H1 (cell line): Measurements from ENCODE around the gene FAM174A. TPM values are rescaled to one million over a fixed set of nuclear protein-coding genes. Genes with fewer than 3 reads are reported as not detected.

Experiments
- CTCF ChIA-PET: fragments of 300-600 bp; sonication (Branson Sonifier 250); formaldehyde crosslinking; loops from one replicate; lab custom pipeline; 2021; ENCODE audit not compliant: partially characterized antibody; lab: Charles Lee
- POLR2A ChIA-PET: fragments of 300-600 bp; sonication (Branson Sonifier 250); formaldehyde crosslinking; loops from one replicate; lab custom pipeline; 2021; ENCODE audit warnings: inconsistent platforms; ENCODE audit not compliant: partially characterized antibody; lab: Charles Lee
- DNase-seq, 2 experiments: peaks; one replicate each; pipeline versions ENCODE4 v3.0.0 to v3.0.0-alpha.2; 2010 to 2022; ENCODE audit warnings: low spot score in 2 of 2, low read depth in 1 of 2, mixed read lengths in 1 of 2
- FAIRE-seq: peaks from 2 replicates; lab custom pipeline; 2011; peaks lifted over from hg19 to GRCh38; lab: Jason Lieb, UNC
- H2AFZ ChIP-seq: 2 replicates; pipeline ENCODE4 v1.8.1; 2012; ENCODE audit warnings: low read length, inconsistent platforms
- H2AK5ac ChIP-seq: 2 replicates; pipeline ENCODE4 v1.6.1; 2013; ENCODE audit warnings: low read depth, low read length
- H2BK120ac ChIP-seq: replicated peaks from 2 replicates; pipeline ENCODE3; 2013; ENCODE audit warnings: low read depth, low read length, inconsistent platforms
- H2BK12ac ChIP-seq: 2 replicates; pipeline ENCODE4 v1.6.1; 2013; ENCODE audit warnings: low read depth, low read length
- H2BK15ac ChIP-seq: 2 replicates; pipeline ENCODE4 v1.6.1; 2013; ENCODE audit warnings: low read length
- H2BK20ac ChIP-seq: 2 replicates; pipeline ENCODE4 v1.6.1; 2013; ENCODE audit warnings: low read length
- H2BK5ac ChIP-seq: 2 replicates; pipeline ENCODE4 v1.6.1; 2013; ENCODE audit warnings: low read depth, low read length
- H3K14ac ChIP-seq: 2 replicates; pipeline ENCODE4 v1.6.1; 2013; ENCODE audit warnings: inconsistent platforms; ENCODE audit not compliant: insufficient read length
- H3K18ac ChIP-seq: 2 replicates; pipeline ENCODE4 v1.6.1; 2013; ENCODE audit warnings: low read length; ENCODE audit errors: extremely low read depth
- H3K23ac ChIP-seq: 2 replicates; pipeline ENCODE4 v1.6.1; 2013; ENCODE audit warnings: inconsistent platforms; ENCODE audit not compliant: insufficient read length
- H3K23me2 ChIP-seq: 2 replicates; pipeline ENCODE4 v1.6.1; 2013; ENCODE audit warnings: low read depth, low read length
- H3K27ac ChIP-seq: 2 replicates; pipeline ENCODE4 v1.6.1; 2011; ENCODE audit warnings: low read depth, low read length, inconsistent platforms
- H3K27me3 ChIP-seq, 4 experiments: replicated peaks in 1 of 4; 1 replicate in 1 of 4; 2 replicates in 3 of 4; pipeline versions ENCODE4 v1.6.1 to v1.8.1; 2011 to 2013; ENCODE audit warnings: low read length in 3 of 4, mild to moderate bottlenecking in 3 of 4, inconsistent platforms in 2 of 4, mixed read lengths in 2 of 4, moderate library complexity in 1 of 4; ENCODE audit not compliant: control insufficient read depth in 3 of 4, insufficient read depth in 3 of 4; ENCODE audit errors: extremely low read depth in 1 of 4
- H3K36me3 ChIP-seq, 4 experiments: 2 replicates each; pipeline versions ENCODE4 v1.6.1 to v1.8.1; 2011 to 2013; ENCODE audit warnings: mild to moderate bottlenecking in 4 of 4, low read length in 3 of 4, moderate library complexity in 2 of 4, control low read depth in 1 of 4, inconsistent platforms in 1 of 4; ENCODE audit not compliant: insufficient read depth in 4 of 4, control insufficient read depth in 2 of 4
- H3K4ac ChIP-seq: replicated peaks from 2 replicates; pipeline ENCODE3; 2013; ENCODE audit warnings: low read length, low read depth, mixed read lengths, inconsistent platforms; ENCODE audit not compliant: insufficient read length
- H3K4me1 ChIP-seq, 4 experiments: replicated peaks in 1 of 4; 1 replicate in 1 of 4; 2 replicates in 3 of 4; pipeline versions ENCODE4 v1.6.1 to v1.8.1; 2011 to 2013; ENCODE audit warnings: low read length in 3 of 4, inconsistent platforms in 2 of 4, mixed read lengths in 1 of 4; ENCODE audit not compliant: insufficient read depth in 4 of 4, control insufficient read depth in 3 of 4
- H3K4me2 ChIP-seq, 2 experiments: 2 replicates each; pipeline versions ENCODE4 v1.6.1 to v1.8.1; 2011 to 2013; ENCODE audit warnings: low read depth in 2 of 2, low read length in 2 of 2, control low read depth in 1 of 2, inconsistent platforms in 1 of 2, mild to moderate bottlenecking in 1 of 2; ENCODE audit not compliant: insufficient read depth in 1 of 2
- H3K4me3 ChIP-seq, 4 experiments: fragments of 200-600, 300-600 bp in 1 of 4; sonication (generic), shearing (Covaris generic), sonication (Bioruptor Twin) in 1 of 4; 2 replicates each; pipeline versions ENCODE4 v1.5.1 to v1.8.1; 2011 to 2016; ENCODE audit warnings: low read length in 4 of 4, low read depth in 3 of 4, control low read depth in 2 of 4, inconsistent platforms in 2 of 4, mild to moderate bottlenecking in 2 of 4, mixed read lengths in 1 of 4, moderate library complexity in 1 of 4; ENCODE audit not compliant: insufficient read depth in 2 of 4; ENCODE audit errors: extremely low read depth in 1 of 4
- H3K56ac ChIP-seq: replicated peaks from 2 replicates; pipeline ENCODE3; 2013; ENCODE audit warnings: low read depth, mild to moderate bottlenecking, mixed read lengths, low read length, inconsistent platforms; ENCODE audit not compliant: insufficient read length
- H3K79me1 ChIP-seq: 2 replicates; pipeline ENCODE4 v1.6.1; 2013; ENCODE audit warnings: low read depth, low read length, control low read depth
- H3K79me2 ChIP-seq, 2 experiments: 2 replicates each; pipeline versions ENCODE4 v1.6.1 to v1.8.1; 2012 to 2013; ENCODE audit warnings: low read length in 2 of 2, mild to moderate bottlenecking in 2 of 2, inconsistent platforms in 1 of 2; ENCODE audit not compliant: insufficient read depth in 2 of 2, control insufficient read depth in 1 of 2
- H3K9ac ChIP-seq, 4 experiments: replicated peaks in 1 of 4; 1 replicate in 1 of 4; 2 replicates in 3 of 4; pipeline versions ENCODE4 v1.6.1 to v1.8.1; 2011 to 2013; ENCODE audit warnings: low read depth in 3 of 4, low read length in 3 of 4, control low read depth in 2 of 4, mild to moderate bottlenecking in 2 of 4, moderate library complexity in 2 of 4, inconsistent platforms in 1 of 4; ENCODE audit errors: extremely low read depth in 1 of 4
- H3K9me3 ChIP-seq, 2 experiments: 2 replicates each; pipeline versions ENCODE4 v1.6.1 to v1.8.1; 2012 to 2013; ENCODE audit warnings: mild to moderate bottlenecking in 2 of 2, moderate library complexity in 2 of 2, control low read depth in 1 of 2, inconsistent platforms in 1 of 2, low read depth in 1 of 2, low read length in 1 of 2, mixed read lengths in 1 of 2; ENCODE audit not compliant: insufficient read depth in 2 of 2
- H4K20me1 ChIP-seq, 2 experiments: replicated peaks in 1 of 2; 2 replicates each; pipeline versions ENCODE3 to v1.8.1; 2011 to 2013; ENCODE audit warnings: inconsistent platforms in 2 of 2, low read length in 2 of 2, mild to moderate bottlenecking in 1 of 2; ENCODE audit not compliant: insufficient read depth in 2 of 2, control insufficient read depth in 1 of 2
- H4K5ac ChIP-seq: 2 replicates; pipeline ENCODE4 v1.6.1; 2013; ENCODE audit warnings: low read length, low read depth, mixed read lengths, inconsistent platforms; ENCODE audit not compliant: insufficient read length
- H4K8ac ChIP-seq: 2 replicates; pipeline ENCODE4 v1.8.0; 2013; ENCODE audit warnings: mild to moderate bottlenecking, moderate library complexity, low read length, inconsistent platforms; ENCODE audit not compliant: insufficient read depth; ENCODE audit errors: extremely low read depth
- H4K91ac ChIP-seq: replicated peaks from 2 replicates; pipeline ENCODE3; 2013; ENCODE audit warnings: low read length, mixed read lengths, inconsistent platforms; ENCODE audit not compliant: insufficient read length
- ATF2 ChIP-seq: IDR thresholded peaks from 2 replicates; pipeline ENCODE4 v1.6.1; 2012; ENCODE audit warnings: low read length, inconsistent platforms
- ATF3 ChIP-seq: IDR thresholded peaks from 2 replicates; pipeline ENCODE4 v1.6.1; 2011; ENCODE audit warnings: low read depth, mild to moderate bottlenecking, low read length; ENCODE audit not compliant: insufficient read depth
- E2F6 ChIP-seq: IDR thresholded peaks from 2 replicates; pipeline ENCODE4 v1.6.1; 2012; ENCODE audit warnings: inconsistent platforms
- JUND ChIP-seq: IDR thresholded peaks from 2 replicates; pipeline ENCODE4 v1.6.1; 2011; ENCODE audit warnings: mild to moderate bottlenecking, improper control_type of control experiment, low read length
- KDM5A ChIP-seq: fragments of 200-600 bp; IDR thresholded peaks from 2 replicates; pipeline ENCODE4 v1.7.1; 2012; ENCODE audit warnings: mild to moderate bottlenecking, low read length, inconsistent platforms, mixed read lengths
- MAFK ChIP-seq: IDR thresholded peaks from 2 replicates; pipeline ENCODE4 v1.6.1; 2012; ENCODE audit warnings: low read depth, mild to moderate bottlenecking, improper control_type of control experiment, low read length
- POLR2A ChIP-seq, 2 experiments: IDR thresholded peaks; 1 replicate in 1 of 2; 2 replicates in 1 of 2; pipeline ENCODE4 v1.6.1; 2011; ENCODE audit warnings: low read depth in 2 of 2, low read length in 2 of 2, mild to moderate bottlenecking in 2 of 2; ENCODE audit errors: control extremely low read depth in 1 of 2
- POU5F1 ChIP-seq: IDR thresholded peaks from 2 replicates; pipeline ENCODE4 v1.6.1; 2011; ENCODE audit warnings: low read depth, mild to moderate bottlenecking, low read length, moderate library complexity
- RBBP5 ChIP-seq: IDR thresholded peaks from 2 replicates; pipeline ENCODE4 v1.7.1; 2012; ENCODE audit warnings: low read depth, mild to moderate bottlenecking, inconsistent platforms, low read length, moderate library complexity, borderline replicate concordance
- RFX5 ChIP-seq: IDR thresholded peaks from 2 replicates; pipeline ENCODE4 v1.6.1; 2011; ENCODE audit warnings: low read depth, low read length, improper control_type of control experiment, borderline replicate concordance
- SIRT6 ChIP-seq: IDR thresholded peaks from one replicate; pipeline ENCODE4 v1.7.1; 2012; ENCODE audit warnings: low read length, inconsistent platforms
- SRF ChIP-seq: IDR thresholded peaks from 2 replicates; pipeline ENCODE4 v1.6.1; 2011; ENCODE audit warnings: mild to moderate bottlenecking, low read depth, low read length, moderate library complexity
- TCF12 ChIP-seq: IDR thresholded peaks from 2 replicates; pipeline ENCODE4 v1.6.1; 2011; ENCODE audit warnings: low read depth, mild to moderate bottlenecking, low read length
- WGBS, 2 experiments: shearing (Covaris generic) in 1 of 2; methylation state at CpG; one replicate each; pipeline versions ENCODE4 v1.1.6 to v1.1.7; 2013 to 2015; ENCODE audit warnings: low lambda C conversion rate in 2 of 2, mixed read lengths in 2 of 2, inconsistent platforms in 1 of 2, low coverage in 1 of 2, missing lambda C conversion rate in 1 of 2; ENCODE audit not compliant: insufficient replicate concordance in 2 of 2, insufficient coverage in 1 of 2, insufficient read length in 1 of 2; ENCODE audit errors: extremely low coverage in 1 of 2, missing lambda C conversion rate in 1 of 2; 5-methylcytosine and 5-hydroxymethylcytosine counted together
- polyA plus RNA-seq, 7 experiments: library from polyadenylated mRNA; depleted of rRNA in 3 of 7; stranded (reverse) in 5 of 7; unstranded in 2 of 7; fragments of >200 nt in 5 of 7; fragments of 200-250 nt in 2 of 7; gene quantifications; 1 replicate in 5 of 7; 2 replicates in 1 of 7; 4 replicates in 1 of 7; pipeline versions ENCODE4 v1.2.1 to v1.2.3, GENCODE V29; 2011 to 2013; ENCODE audit warnings: missing spikeins in 2 of 7, mixed read lengths in 2 of 7
- total RNA-seq: library from RNA; stranded (reverse); fragmentation: NEBNext Ultra II Directional; extraction: Animal tissue kit (Norgen Biotek cat#: 25700); gene quantifications from 2 replicates; pipeline ENCODE4 v1.2.1, GENCODE V29; 2021

FAM174A gene
- total and polyA plus RNA-seq, 2 of the 8 experiments (the other 6 are each of a cell fraction or from before 2014, with no cell fraction given) = 3.9 to 5.3 TPM

GRCh38 chr5:100537946-100538345 lies 2.8 kb downstream of the FAM174A start:
- Histone ChIP-seq H2BK120ac (no peak overlapping the region), H4K5ac (no peak overlapping the region), H3K23ac (no peak overlapping the region), H2BK5ac (no peak overlapping the region), H3K56ac (no peak overlapping the region), H3K4me1 (0 out of 7 replicates have a peak, but pooled peaks cover 0 to 2% (median 0%) of the 10 kb centered on the region in 4 experiments), H3K9ac (peak overlapping the region in 1 of 4 experiments; percentile 8; a peak in 1 of 7 replicates), H4K20me1 (no peaks in the 10 kb centered on the region), H3K27me3 (no peaks in the 10 kb centered on the region), H4K8ac (no peak overlapping the region), H3K4me3 (no peak overlapping the region), H3K36me3 (no peaks in the 10 kb centered on the region), H2BK12ac (no peak overlapping the region), H4K91ac (no peak overlapping the region), H2AFZ (no peak overlapping the region), H3K14ac (no peak overlapping the region), H3K27ac (no peak overlapping the region), H3K23me2 (peaks cover 9% of the 10 kb centered on the region), H3K18ac (no peak overlapping the region), H2BK20ac (no peak overlapping the region), H3K9me3 (no peaks in the 10 kb centered on the region), H3K79me2 (peaks cover 0 to 7% of the 10 kb centered on the region in 2 experiments; a peak in 1 of 4 replicates), H2AK5ac (no peak overlapping the region), H3K4ac (no peak overlapping the region), H3K79me1 (no peaks in the 10 kb centered on the region), H2BK15ac (no peak overlapping the region), H3K4me2 (no peak overlapping the region)
- POLR2A ChIA-PET = no interaction called here
- 90% methylated on average over 1 of the region's 1 CpG; no CpG with 5 or more reads in 1 of the 2 experiments for WGBS, 2 experiments
- CTCF ChIA-PET = no interaction called here
- DNase-seq (no peak), FAIRE-seq (no peak)
- TF ChIP-seq SIRT6 (no peak), POU5F1 (no peak), KDM5A (no peak), TCF12 (no peak), JUND (no peak), MAFK (no peak), SRF (no peak), RBBP5 (no peak), ATF2 (no peak), RFX5 (no peak), ATF3 (no peak), E2F6 (no peak), POLR2A (IDR thresholded peaks at IDR 0.05; ENCODE audit: control extremely low read depth in 1 of 2, low read depth in 2 of 2, low read length in 2 of 2) (no peak)
